Measurements from ENCODE around the gene BEST1. TPM values are rescaled to one million over a fixed set of nuclear protein-coding genes. Genes with fewer than 3 reads are reported as not detected.

BEST1 gene
- total RNA-seq, 2 donors from 2014 or later = 0.18 to 0.58 TPM

DNA sequence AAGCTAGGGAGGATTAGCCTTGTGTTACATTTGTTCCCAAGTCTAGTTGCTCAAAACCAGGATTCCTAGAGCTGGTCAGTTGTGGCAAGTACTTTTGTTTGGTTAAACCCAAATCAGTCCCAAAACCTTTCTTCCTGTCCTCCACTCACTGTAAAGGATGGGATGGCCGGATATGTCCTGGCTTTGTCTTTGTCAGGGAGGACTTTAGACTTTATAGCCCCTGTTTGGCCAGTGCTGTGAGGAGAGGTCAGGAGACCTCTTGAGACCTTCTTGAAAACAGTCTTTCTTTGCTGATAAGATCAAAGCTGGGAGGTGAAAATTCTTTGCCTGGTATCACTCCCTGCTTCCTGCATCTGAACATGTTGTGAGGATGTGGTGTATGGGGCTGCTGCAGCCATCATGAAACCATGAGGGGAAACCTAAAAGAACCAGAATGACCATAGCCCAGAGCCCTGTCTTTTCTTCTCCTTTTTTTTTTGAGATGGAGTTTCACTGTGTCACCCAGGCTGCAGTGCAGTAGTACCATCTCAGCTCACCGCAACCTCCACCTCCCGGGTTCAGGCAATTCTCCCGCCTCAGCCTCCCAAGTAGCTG lies 60.9 kb downstream of the BEST1 start:
- no peak overlapping the region for H3K27ac Mint-ChIP-seq
- no peaks in the 10 kb centered on the region for H3K36me3 Mint-ChIP-seq
- ATAC-seq (no peak), DNase-seq (ENCODE audit: low spot score in 2 of 2) (no peak)
- H3K9me3 Mint-ChIP-seq = no peaks in the 10 kb centered on the region

DNA sequence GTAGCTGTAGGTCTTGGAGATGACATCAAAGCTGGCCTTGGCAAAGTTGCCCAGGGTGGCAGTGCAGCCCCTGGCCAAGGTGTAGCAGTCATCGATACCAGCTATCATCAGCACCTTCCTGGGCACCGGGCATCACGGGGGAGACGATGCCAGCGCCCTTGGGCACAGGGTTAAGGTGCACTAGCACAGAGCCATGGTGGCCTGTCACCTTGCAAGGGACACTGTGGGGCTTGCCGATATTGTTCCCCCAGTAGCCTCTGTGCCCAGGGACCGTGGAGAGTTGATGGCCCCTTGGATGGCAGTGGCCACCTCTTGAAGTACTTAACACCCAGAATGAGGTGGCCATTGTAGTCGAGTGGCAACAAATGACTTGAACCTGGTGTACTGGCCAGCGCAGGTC lies 61.7 kb downstream of the BEST1 start:
- Mint-ChIP-seq H3K9me3 (no peaks in the 10 kb centered on the region), H3K36me3 (no peaks in the 10 kb centered on the region), H3K27ac (no peak overlapping the region)
- DNase-seq (ENCODE audit: low spot score in 2 of 2) (no peak), ATAC-seq (no peak)

DNA sequence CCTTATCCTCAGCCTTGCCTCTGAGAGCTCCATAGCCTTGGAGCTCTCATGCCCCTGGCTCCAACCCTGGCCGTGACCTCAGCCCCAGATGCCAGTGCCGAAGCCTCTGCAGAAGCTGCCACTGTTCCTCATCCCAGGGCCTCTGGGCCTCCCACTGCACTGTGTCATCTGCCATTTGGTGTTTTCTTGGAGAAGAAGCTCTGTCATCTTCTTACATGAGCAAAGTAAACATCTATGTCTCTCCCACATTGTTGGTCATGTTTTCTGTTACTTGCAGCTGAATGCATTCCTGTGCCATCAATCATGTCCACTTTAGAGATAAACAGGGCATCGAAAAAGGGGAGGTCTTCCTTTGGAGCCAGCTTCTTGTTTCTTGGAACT lies 62.3 kb downstream of the BEST1 start:
- ATAC-seq (no peak), DNase-seq (ENCODE audit: low spot score in 2 of 2) (no peak)
- peak overlapping the region in 1 of 2 donors; percentile 10 for H3K27ac Mint-ChIP-seq
- no peaks in the 10 kb centered on the region for H3K36me3 Mint-ChIP-seq
- H3K9me3 Mint-ChIP-seq = no peaks in the 10 kb centered on the region

DNA sequence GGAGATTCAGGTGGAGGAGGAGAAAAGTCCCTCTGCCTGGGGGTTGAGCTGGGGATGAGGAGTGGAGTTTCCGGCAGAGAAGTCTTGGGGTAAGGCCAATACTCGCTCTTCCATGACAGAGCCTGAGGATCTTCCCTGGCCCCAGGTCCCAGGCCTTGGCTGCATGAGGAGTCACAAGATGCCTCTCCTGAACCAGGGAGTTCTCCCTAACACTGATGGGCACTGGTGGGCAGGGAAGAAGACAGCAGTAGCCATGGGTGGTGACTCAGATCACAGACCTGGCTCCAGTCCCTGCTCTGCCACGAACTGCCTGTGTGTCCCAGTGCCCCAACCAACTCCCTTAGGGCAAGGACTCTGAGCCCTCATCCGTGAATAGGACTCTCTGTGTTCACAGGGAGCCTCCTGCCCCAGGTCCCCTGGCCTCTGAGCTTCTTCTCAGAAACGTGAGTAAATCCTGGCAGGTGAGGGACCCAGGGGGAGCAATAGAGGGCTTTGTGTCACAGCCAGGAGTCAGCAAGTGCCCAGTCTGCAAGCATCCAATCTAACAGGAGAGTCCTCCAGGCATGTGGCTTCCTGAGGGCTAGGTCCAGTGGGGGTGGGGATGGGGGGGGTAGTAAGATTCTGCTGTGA lies 62.8 kb downstream of the BEST1 start:
- Mint-ChIP-seq H3K36me3 (no peaks in the 10 kb centered on the region), H3K27ac (no peak overlapping the region), H3K9me3 (no peaks in the 10 kb centered on the region)
- ATAC-seq = no peak
- no peak for DNase-seq (ENCODE audit: low spot score in 2 of 2)

Other genes starting within 250 kb of the BEST1 start
- 1 to 10 TPM in 1 of 2 donors, under 1 TPM in 1; 0.93 to 1.6 TPM for gene MYRF, start 197.7 kb upstream of the BEST1 start, total RNA-seq
- gene TMEM258, start 157.8 kb upstream of the BEST1 start, total RNA-seq = 100 to 1,000 TPM; 145 to 153 TPM
- gene FEN1, start 157.4 kb upstream of the BEST1 start, total RNA-seq = 100 to 1,000 TPM in 1 of 2 donors, 10 to 100 TPM in 1; 80.5 to 104 TPM
- 10 to 100 TPM; 16.1 to 28.9 TPM for gene FADS1, start 133.3 kb upstream of the BEST1 start, total RNA-seq
- 10 to 100 TPM; 42.6 to 55.1 TPM for gene FADS2, start 122.1 kb upstream of the BEST1 start, total RNA-seq
- gene FADS3, start 58.8 kb upstream of the BEST1 start, total RNA-seq = 10 to 100 TPM in 1 of 2 donors, 1 to 10 TPM in 1; 8.8 to 11.4 TPM
- gene RAB3IL1, start 32.8 kb upstream of the BEST1 start, total RNA-seq = under 1 TPM in 1 of 2 donors, not detected in 1; 0.33 TPM
- gene FTH1, start 17.3 kb downstream of the BEST1 start, total RNA-seq = 1,000 to 10,000 TPM; 1,006 to 1,113 TPM
- 100 to 1,000 TPM; 142 to 205 TPM for gene INCENP, start 173.7 kb downstream of the BEST1 start, total RNA-seq
- not detected for gene SCGB1D1, start 239.9 kb downstream of the BEST1 start, total RNA-seq

Data from activated naive CD4-positive, alpha-beta T cell treated with anti-CD3 and anti-CD28 coated beads, Interleukin-2, amount 50 U/mL, for 72 hours (primary cell).